Coronary artery (tissue), 2 donors: ENCODE measurements around the gene LIG3.
"Not testable (repeated sequence)": the region's sequence is repeated elsewhere in the genome, so short reads cannot be mapped to it uniquely, and the experiment has no call there.

Source experiments
- DNase-seq: peaks from one replicate; pipeline ENCODE4 v3.0.0-alpha.2; 2017; ENCODE audit warnings: low spot score
- H3K27ac ChIP-seq, 2 donors: fragments of 200-600 bp; sonication (generic); one replicate each; pipeline ENCODE4 v1.5.1; 2016 to 2019
- H3K4me3 ChIP-seq: fragments of 200-600 bp; sonication (generic); 2 replicates; pipeline ENCODE4 v1.5.1; 2016; ENCODE audit warnings: mild to moderate bottlenecking, moderate library complexity
- CTCF ChIP-seq: fragments of 200-600 bp; sonication (generic); IDR thresholded peaks from one replicate; pipeline ENCODE4 v1.5.1; 2019; ENCODE audit warnings: antibody characterized with exemption

Gene LIG3

GRCh38 chr17:34980353-34980680 is at the start of gene LIG3:
TSS of gene LIG3 (plus strand) at chr17:34980512. CDS start at chr17:34983006, 2,494 bp downstream.
- TF ChIP-seq CTCF = no peak
- Histone ChIP-seq H3K27ac (peak within 1 kb of the TSS; percentile 90 to 99), H3K4me3 (peak within 1 kb of the TSS; percentile 89)
- DNase-seq = peak; percentile 97

GRCh38 chr17:34950780-34951179 is 29.5 kb upstream of the LIG3 start:
- H3K4me3 ChIP-seq, H3K27ac ChIP-seq, DNase-seq: not testable (repeated sequence)

- H3K27ac ChIP-seq = no peak overlapping the region
- H3K4me3 ChIP-seq = no peak overlapping the region
- no peak for DNase-seq
- no peak for TF ChIP-seq CTCF
These were observed 21.9 kb upstream of the LIG3 start for GRCh38 chr17:34958438-34958837.

GRCh38 chr17:34961093-34961911 is 19.0 kb upstream of the LIG3 start, which contains the start of the genes CCT6B and ZNF830:
TSS of gene CCT6B (minus strand) at chr17:34961460. CDS start at chr17:34961393, 67 bp downstream.
TSS of gene ZNF830 (plus strand) at chr17:34961540. CDS start at chr17:34961567, 27 bp downstream.
- TF ChIP-seq CTCF = no peak
- peak within 1 kb of the TSS; percentile 78 for H3K4me3 ChIP-seq

GRCh38 chr17:34974179-34974578 is 6.1 kb upstream of the LIG3 start:
- DNase-seq = no peak
- TF ChIP-seq CTCF = no peak
- no peak overlapping the region for H3K4me3 ChIP-seq
- no peak overlapping the region for H3K27ac ChIP-seq

More at GRCh38 chr17:34961093-34961911, 19.0 kb upstream of the LIG3 start, which contains the start of the genes CCT6B and ZNF830:
- peak; percentile 93 for DNase-seq
- H3K27ac ChIP-seq = peak within 1 kb of the TSS; percentile 93

GRCh38 chr17:34974794-34975785 is 5.2 kb upstream of the LIG3 start:
- no peak overlapping the region for H3K4me3 ChIP-seq
- DNase-seq = no peak
- no peak for TF ChIP-seq CTCF
- no peak overlapping the region for H3K27ac ChIP-seq

- no peak for DNase-seq
- peak overlapping the region in 1 of 2 donors; percentile 99 for H3K27ac ChIP-seq
- H3K4me3 ChIP-seq = no peak overlapping the region
- TF ChIP-seq CTCF = no peak
These were observed 1.2 kb upstream of the LIG3 start for GRCh38 chr17:34979153-34979552.
